MM.1S (cell line): ENCODE results near the gene SLC47A2.

Experiments used
- DNase-seq: peaks from one replicate; pipeline ENCODE4 v3.0.0-alpha.2; 2015
- H2AFZ ChIP-seq: fragments of 300-600 bp; sonication (generic); 2 replicates; pipeline ENCODE4 v1.6.0; 2016; ENCODE audit warnings: antibody characterized with exemption, low read length
- H3F3A ChIP-seq: fragments of 300-600 bp; sonication (generic); 2 replicates; pipeline ENCODE4 v1.6.1; 2016; ENCODE audit warnings: mild to moderate bottlenecking, antibody characterized with exemption, low read length, moderate library complexity, mixed read lengths; ENCODE audit not compliant: insufficient read depth
- H3K27ac ChIP-seq: fragments of 300-600 bp; sonication (generic); 2 replicates; pipeline ENCODE4 v1.5.1; 2016; ENCODE audit warnings: mild to moderate bottlenecking, low read length
- H3K27me3 ChIP-seq: fragments of 300-600 bp; sonication (generic); replicated peaks from 2 replicates; pipeline ENCODE4 v1.6.0; 2016; ENCODE audit warnings: low read length; ENCODE audit not compliant: insufficient read depth
- H3K36me3 ChIP-seq: fragments of 300-600 bp; sonication (generic); replicated peaks from 2 replicates; pipeline ENCODE4 v1.6.1; 2016; ENCODE audit warnings: mild to moderate bottlenecking, low read length, mixed read lengths; ENCODE audit not compliant: insufficient read depth
- H3K4me1 ChIP-seq: fragments of 300-600 bp; sonication (generic); 2 replicates; pipeline ENCODE4 v1.6.1; 2016; ENCODE audit warnings: low read length, mixed read lengths
- H3K4me2 ChIP-seq: fragments of 300-600 bp; sonication (generic); 2 replicates; pipeline ENCODE4 v1.6.0; 2016; ENCODE audit warnings: low read depth, low read length
- H3K4me3 ChIP-seq: fragments of 300-600 bp; sonication (generic); 2 replicates; pipeline ENCODE4 v1.5.1; 2016; ENCODE audit warnings: low read length, mixed read lengths
- H3K79me2 ChIP-seq: fragments of 300-600 bp; sonication (generic); 2 replicates; pipeline ENCODE4 v1.6.1; 2016; ENCODE audit warnings: mixed run types, low read length, mixed read lengths
- H3K9ac ChIP-seq: fragments of 300-600 bp; sonication (generic); 2 replicates; pipeline ENCODE4 v1.6.1; 2016; ENCODE audit warnings: low read length, mixed read lengths
- H3K9me2 ChIP-seq: fragments of 300-600 bp; sonication (generic); replicated peaks from 2 replicates; pipeline ENCODE4 v1.6.1; 2016; ENCODE audit warnings: mild to moderate bottlenecking, low read length, mixed read lengths; ENCODE audit not compliant: insufficient read depth
- H3K9me3 ChIP-seq: fragments of 300-600 bp; sonication (generic); replicated peaks from 2 replicates; pipeline ENCODE4 v1.6.1; 2016; ENCODE audit warnings: mild to moderate bottlenecking, low read length, mixed read lengths; ENCODE audit not compliant: insufficient read depth
- H4K20me1 ChIP-seq: fragments of 300-600 bp; sonication (generic); 2 replicates; pipeline ENCODE4 v1.6.1; 2016; ENCODE audit warnings: mild to moderate bottlenecking, low read length, moderate library complexity, mixed read lengths; ENCODE audit not compliant: insufficient read depth
- CTCF ChIP-seq: fragments of 300-600 bp; sonication (generic); IDR thresholded peaks from 2 replicates; pipeline ENCODE4 v1.5.1; 2016; ENCODE audit warnings: antibody characterized with exemption, low read length, mixed read lengths
- EZH2 ChIP-seq: fragments of 300-600 bp; sonication (generic); optimal IDR thresholded peaks from 2 replicates; pipeline ENCODE3; 2017; ENCODE audit warnings: low read depth, mild to moderate bottlenecking, antibody characterized with exemption, low read length, mixed read lengths
- EZH2phosphoT487 ChIP-seq: fragments of 300-600 bp; sonication (generic); IDR thresholded peaks from 2 replicates; pipeline ENCODE4 v1.6.1; 2018; ENCODE audit warnings: antibody characterized with exemption, low read length

Gene SLC47A2

GRCh38 chr17:19753051-19753509, 36.7 kb upstream of the SLC47A2 start:
- no peaks in the 10 kb centered on the region for H3K9me3 ChIP-seq
- no peak overlapping the region for H3K9ac ChIP-seq
- H3K36me3 ChIP-seq = no peaks in the 10 kb centered on the region
- no peak overlapping the region for H3K27ac ChIP-seq
- no peak overlapping the region for H3K4me3 ChIP-seq
- peaks cover 13% of the 10 kb centered on the region for H3K27me3 ChIP-seq
- H3K9me2 ChIP-seq = no peaks in the 10 kb centered on the region
- H3K4me1 ChIP-seq = no peaks in the 10 kb centered on the region
- H3K79me2 ChIP-seq = no peaks in the 10 kb centered on the region
- no peak overlapping the region for H3K4me2 ChIP-seq
- DNase-seq = no peak
- 0 out of 2 replicates have a peak, but pooled peaks cover 3% of the 10 kb centered on the region for H4K20me1 ChIP-seq
- H3F3A ChIP-seq = no peaks in the 10 kb centered on the region
- TF ChIP-seq EZH2 (no peak), CTCF (no peak), EZH2phosphoT487 (no peak)
- H2AFZ ChIP-seq = no peak overlapping the region

GRCh38 chr17:19752216-19753050, 36.0 kb upstream of the SLC47A2 start:
- H2AFZ ChIP-seq = no peak overlapping the region

GRCh38 chr17:19750835-19751234, 34.5 kb upstream of the SLC47A2 start:
- H3K4me3 ChIP-seq = no peak overlapping the region
- H3K27me3 ChIP-seq = peaks cover 21% of the 10 kb centered on the region
- H3K36me3 ChIP-seq = no peaks in the 10 kb centered on the region
- H3K9me3 ChIP-seq = no peaks in the 10 kb centered on the region
- no peak overlapping the region for H3K27ac ChIP-seq
- no peaks in the 10 kb centered on the region for H3K4me1 ChIP-seq
- TF ChIP-seq CTCF (no peak), EZH2 (no peak), EZH2phosphoT487 (no peak)
- no peak overlapping the region for H2AFZ ChIP-seq
- DNase-seq = no peak
- no peaks in the 10 kb centered on the region for H3K79me2 ChIP-seq
- H3K9me2 ChIP-seq = no peaks in the 10 kb centered on the region
- no peaks in the 10 kb centered on the region for H3F3A ChIP-seq
- 0 out of 2 replicates have a peak, but pooled peaks cover 3% of the 10 kb centered on the region for H4K20me1 ChIP-seq
- no peak overlapping the region for H3K4me2 ChIP-seq
- H3K9ac ChIP-seq = no peak overlapping the region

More at GRCh38 chr17:19752216-19753050, 36.0 kb upstream of the SLC47A2 start:
- no peaks in the 10 kb centered on the region for H3K79me2 ChIP-seq
- H3K9me2 ChIP-seq = no peaks in the 10 kb centered on the region
- DNase-seq = no peak
- no peak overlapping the region for H3K4me3 ChIP-seq
- H3K4me2 ChIP-seq = no peak overlapping the region
- H4K20me1 ChIP-seq = 0 out of 2 replicates have a peak, but pooled peaks cover 3% of the 10 kb centered on the region
- H3F3A ChIP-seq = no peaks in the 10 kb centered on the region
- no peaks in the 10 kb centered on the region for H3K36me3 ChIP-seq
- peaks cover 20% of the 10 kb centered on the region for H3K27me3 ChIP-seq
- H3K9ac ChIP-seq = no peak overlapping the region
- no peaks in the 10 kb centered on the region for H3K4me1 ChIP-seq
- no peaks in the 10 kb centered on the region for H3K9me3 ChIP-seq
- H3K27ac ChIP-seq = no peak overlapping the region
- no peak for TF ChIP-seq EZH2
- no peak for TF ChIP-seq EZH2phosphoT487
- no peak for TF ChIP-seq CTCF
